ENCODE results near the gene TSR3.

DNA sequence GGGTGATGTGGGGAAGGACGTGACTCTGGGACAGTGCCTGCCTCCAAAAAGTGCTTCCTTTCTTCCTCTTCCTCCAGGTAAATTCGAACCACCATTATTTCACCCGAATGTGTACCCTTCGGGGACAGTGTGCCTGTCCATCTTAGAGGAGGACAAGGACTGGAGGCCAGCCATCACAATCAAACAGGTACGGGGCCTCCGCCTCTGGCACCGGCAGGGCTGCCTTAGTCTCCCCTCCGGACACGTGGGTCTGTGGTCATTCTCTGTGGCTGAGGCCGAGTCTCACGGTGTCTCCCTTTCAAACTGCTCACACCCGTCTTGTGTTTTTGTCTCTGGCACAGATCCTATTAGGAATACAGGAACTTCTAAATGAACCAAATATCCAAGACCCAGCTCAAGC lies 31.6 kb downstream of the TSR3 start:
- TF ChIP-seq, protein P1, sequence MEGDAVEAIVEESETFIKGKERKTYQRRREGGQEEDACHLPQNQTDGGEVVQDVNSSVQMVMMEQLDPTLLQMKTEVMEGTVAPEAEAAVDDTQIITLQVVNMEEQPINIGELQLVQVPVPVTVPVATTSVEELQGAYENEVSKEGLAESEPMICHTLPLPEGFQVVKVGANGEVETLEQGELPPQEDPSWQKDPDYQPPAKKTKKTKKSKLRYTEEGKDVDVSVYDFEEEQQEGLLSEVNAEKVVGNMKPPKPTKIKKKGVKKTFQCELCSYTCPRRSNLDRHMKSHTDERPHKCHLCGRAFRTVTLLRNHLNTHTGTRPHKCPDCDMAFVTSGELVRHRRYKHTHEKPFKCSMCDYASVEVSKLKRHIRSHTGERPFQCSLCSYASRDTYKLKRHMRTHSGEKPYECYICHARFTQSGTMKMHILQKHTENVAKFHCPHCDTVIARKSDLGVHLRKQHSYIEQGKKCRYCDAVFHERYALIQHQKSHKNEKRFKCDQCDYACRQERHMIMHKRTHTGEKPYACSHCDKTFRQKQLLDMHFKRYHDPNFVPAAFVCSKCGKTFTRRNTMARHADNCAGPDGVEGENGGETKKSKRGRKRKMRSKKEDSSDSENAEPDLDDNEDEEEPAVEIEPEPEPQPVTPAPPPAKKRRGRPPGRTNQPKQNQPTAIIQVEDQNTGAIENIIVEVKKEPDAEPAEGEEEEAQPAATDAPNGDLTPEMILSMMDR (IDR thresholded peaks at IDR 0.05; ENCODE audit: low read length): no peak
- TF ChIP-seq EZH2phosphoT487 (IDR thresholded peaks at IDR 0.05; ENCODE audit: low read length) (no peak), EZH2 (optimal IDR thresholded peaks at IDR 0.05; ENCODE audit: low read depth, low read length) (no peak)
